Activated CD8-positive, alpha-beta T cell treated with anti-CD3 and anti-CD28 coated beads, Interleukin-2, amount 10 ng/mL, durations not matched to agents 7 days and 5 days (primary cell): ENCODE data around the gene CELA2A. TPM values are rescaled to one million over a fixed set of nuclear protein-coding genes. Genes with fewer than 3 reads are reported as not detected.
"Not testable (repeated sequence)": the region's sequence is repeated elsewhere in the genome, so short reads cannot be mapped to it uniquely, and the experiment has no call there.

ENCODE experiments used
- ATAC-seq: fragments of 150-1000 bp; cut with Tn5 transposase; one replicate; pipeline ENCODE4 v1.10.0; 2021; ENCODE audit warnings: moderate library complexity
- CTCF ChIA-PET: fragments of 350-600 bp; sonication (Branson Sonifier 250); formaldehyde crosslinking; loops from one replicate; lab custom pipeline; 2021; ENCODE audit warnings: antibody characterized with exemption; lab: Charles Lee
- POLR2A ChIA-PET: fragments of 350-600 bp; sonication (Branson Sonifier 250); formaldehyde crosslinking; loops from one replicate; lab custom pipeline; 2021; ENCODE audit warnings: antibody characterized with exemption; lab: Charles Lee
- DNase-seq: peaks from one replicate; pipeline ENCODE4 v3.0.0-alpha.2; 2020
- H3K27ac Mint-ChIP-seq: one replicate; pipeline ENCODE4 v1.8.0; 2021; ENCODE audit warnings: mild to moderate bottlenecking, mixed read lengths
- H3K27me3 Mint-ChIP-seq: one replicate; pipeline ENCODE4 v1.8.0; 2021; ENCODE audit warnings: low read depth, mixed read lengths
- H3K36me3 Mint-ChIP-seq: one replicate; pipeline ENCODE4 v1.8.0; 2021; ENCODE audit warnings: low read depth, mixed read lengths
- H3K4me1 Mint-ChIP-seq: one replicate; pipeline ENCODE4 v1.8.0; 2021; ENCODE audit warnings: low read depth, mixed read lengths
- H3K4me3 Mint-ChIP-seq: one replicate; pipeline ENCODE4 v1.8.0; 2021; ENCODE audit warnings: mild to moderate bottlenecking, mixed read lengths
- H3K9me3 Mint-ChIP-seq: one replicate; pipeline ENCODE4 v1.8.0; 2022; ENCODE audit warnings: mixed read lengths; ENCODE audit not compliant: insufficient read depth
- total RNA-seq, 2 experiments: library from RNA; stranded (reverse); gene quantifications; one replicate each; pipeline ENCODE4 v1.2.3, GENCODE V29; 2021

Gene CELA2A
- total RNA-seq, 2 experiments from 2014 or later, result not detected

DNA sequence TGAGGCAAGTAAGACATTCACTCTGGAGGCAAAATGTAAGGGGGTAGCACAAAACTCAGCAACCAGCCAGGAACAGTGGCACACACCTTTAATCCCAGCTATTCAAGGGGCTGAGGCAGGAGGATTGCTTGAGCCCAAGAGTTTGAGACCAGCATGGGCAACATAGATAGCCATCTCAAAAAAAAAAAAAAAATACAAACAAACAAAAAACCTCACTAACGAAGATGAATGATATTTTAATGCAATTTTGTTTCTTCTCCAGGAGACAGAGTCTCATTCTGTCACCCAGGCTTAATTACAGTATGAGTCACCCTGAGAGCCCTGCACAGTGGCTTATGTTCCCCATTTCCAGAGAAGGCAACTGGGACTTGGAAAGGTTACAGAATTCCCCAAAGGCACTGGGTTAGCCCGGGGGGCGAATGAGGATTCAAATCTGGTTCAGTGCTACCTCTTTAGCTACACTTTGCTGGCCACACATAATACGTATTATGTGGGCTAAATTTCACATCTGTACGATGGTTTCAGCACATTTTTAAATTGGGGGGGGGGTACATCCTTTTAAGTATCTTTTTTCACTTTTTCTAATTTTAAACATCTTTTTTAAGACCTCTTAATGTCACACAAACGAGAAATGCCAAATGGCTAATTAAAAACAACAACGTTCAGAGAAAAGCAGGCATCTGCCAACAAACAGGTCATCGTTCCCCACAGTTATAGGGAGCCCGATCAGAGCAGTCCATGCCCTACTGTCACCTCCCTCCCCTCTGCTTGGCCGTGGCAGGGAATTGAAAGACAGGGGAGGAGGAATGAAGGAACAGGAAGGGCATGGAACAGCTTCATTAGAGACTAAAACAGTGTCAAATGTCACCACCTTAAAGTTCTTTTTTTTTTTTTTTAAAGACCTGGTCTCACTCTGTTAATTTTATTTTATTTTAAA, 3.5 kb downstream of the CELA2A start:
- CTCF ChIA-PET, result no interaction called here
- no peaks in the 10 kb centered on the region for H3K36me3 Mint-ChIP-seq
- no peak overlapping the region for H3K4me3 Mint-ChIP-seq
- H3K27ac Mint-ChIP-seq, result no peak overlapping the region
- peaks cover 2% of the 10 kb centered on the region for H3K27me3 Mint-ChIP-seq
- H3K9me3 Mint-ChIP-seq, result no peaks in the 10 kb centered on the region
- DNase-seq (no peak), ATAC-seq (no peak)
- H3K4me1 Mint-ChIP-seq, result no peaks in the 10 kb centered on the region
- POLR2A ChIA-PET, result no interaction called here

DNA sequence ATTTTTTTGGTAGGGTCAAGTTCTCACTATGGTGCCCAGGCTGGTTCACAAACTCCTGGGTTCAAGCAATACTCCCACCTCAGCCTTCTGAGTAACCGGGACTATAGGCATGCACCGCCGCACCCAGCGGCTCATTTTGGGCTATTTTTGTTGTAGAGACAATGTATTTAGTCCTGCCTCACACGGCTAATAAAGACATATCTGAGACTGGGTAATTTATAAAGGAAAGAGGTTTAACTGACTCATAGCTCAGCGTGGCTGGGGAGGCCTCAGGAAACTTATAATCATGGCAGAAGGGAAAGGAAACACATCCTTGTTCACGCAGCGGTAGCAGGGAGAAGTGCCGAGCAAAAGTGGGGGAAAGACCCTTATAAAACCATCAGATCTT, 4.2 kb downstream of the CELA2A start:
- CTCF ChIA-PET, result no interaction called here
- Mint-ChIP-seq H3K36me3 (no peaks in the 10 kb centered on the region), H3K27me3 (peaks cover 2% of the 10 kb centered on the region), H3K4me1 (no peaks in the 10 kb centered on the region), H3K27ac (no peak overlapping the region), H3K9me3 (no peaks in the 10 kb centered on the region), H3K4me3 (no peak overlapping the region)
- ATAC-seq (no peak), DNase-seq (no peak)
- POLR2A ChIA-PET, result no interaction called here

DNA sequence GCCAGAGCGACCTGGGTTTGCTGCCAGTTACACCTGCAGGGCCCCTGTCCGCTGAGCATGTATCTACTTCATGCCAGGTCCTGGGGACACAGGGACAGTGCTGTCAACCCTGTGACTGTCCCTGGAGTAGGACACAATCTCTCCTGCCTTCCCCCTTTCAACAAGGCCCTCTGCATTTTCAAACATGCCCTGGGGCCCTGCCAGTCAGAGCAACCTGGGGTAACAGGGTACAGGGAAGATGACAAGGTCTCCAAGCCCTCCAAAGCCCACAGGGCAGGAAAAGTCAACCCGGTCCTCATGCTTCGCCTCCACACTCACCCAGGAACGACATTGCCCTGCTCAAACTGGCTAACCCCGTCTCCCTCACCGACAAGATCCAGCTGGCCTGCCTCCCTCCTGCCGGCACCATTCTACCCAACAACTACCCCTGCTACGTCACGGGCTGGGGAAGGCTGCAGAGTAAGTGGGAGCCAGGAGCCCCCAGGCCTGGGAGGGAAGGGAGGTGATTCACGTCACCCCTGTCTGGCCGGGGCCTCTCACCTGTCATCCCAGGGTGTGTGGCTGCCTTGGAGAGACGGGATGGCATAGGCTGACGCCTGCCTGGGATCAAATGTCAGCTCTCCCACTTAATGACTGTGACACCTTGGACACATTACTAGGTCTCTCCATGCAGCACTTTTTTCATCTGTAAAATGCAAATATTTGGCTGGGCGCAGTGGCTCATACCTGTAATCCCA, 6.7 kb downstream of the CELA2A start:
- ATAC-seq, H3K4me1 Mint-ChIP-seq, H3K27me3 Mint-ChIP-seq, H3K27ac Mint-ChIP-seq, H3K36me3 Mint-ChIP-seq, CTCF ChIA-PET, DNase-seq, POLR2A ChIA-PET, H3K9me3 Mint-ChIP-seq, H3K4me3 Mint-ChIP-seq: not testable (repeated sequence)

DNA sequence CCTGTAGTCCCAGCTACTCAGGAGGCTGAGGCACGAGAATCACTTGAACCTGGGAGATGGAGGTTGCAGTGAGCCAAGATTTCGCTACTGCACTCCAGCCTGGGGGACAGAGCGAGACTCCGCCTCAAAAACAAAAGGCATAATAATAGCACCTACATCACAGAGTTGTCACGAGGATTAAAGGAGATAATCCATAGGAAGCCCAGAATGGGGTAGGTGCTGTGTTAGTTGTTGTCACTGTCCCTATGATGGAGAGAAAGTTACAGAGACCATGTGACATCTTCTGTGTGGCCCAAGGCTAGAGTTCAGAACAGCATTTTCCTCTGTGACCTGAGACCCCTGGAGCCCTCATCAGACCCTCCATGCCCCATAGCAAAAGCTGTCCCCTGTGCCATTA, 7.4 kb downstream of the CELA2A start:
- H3K27ac Mint-ChIP-seq, H3K4me3 Mint-ChIP-seq, H3K4me1 Mint-ChIP-seq, H3K27me3 Mint-ChIP-seq, H3K9me3 Mint-ChIP-seq, CTCF ChIA-PET, POLR2A ChIA-PET, H3K36me3 Mint-ChIP-seq, ATAC-seq, DNase-seq: not testable (repeated sequence)

DNA sequence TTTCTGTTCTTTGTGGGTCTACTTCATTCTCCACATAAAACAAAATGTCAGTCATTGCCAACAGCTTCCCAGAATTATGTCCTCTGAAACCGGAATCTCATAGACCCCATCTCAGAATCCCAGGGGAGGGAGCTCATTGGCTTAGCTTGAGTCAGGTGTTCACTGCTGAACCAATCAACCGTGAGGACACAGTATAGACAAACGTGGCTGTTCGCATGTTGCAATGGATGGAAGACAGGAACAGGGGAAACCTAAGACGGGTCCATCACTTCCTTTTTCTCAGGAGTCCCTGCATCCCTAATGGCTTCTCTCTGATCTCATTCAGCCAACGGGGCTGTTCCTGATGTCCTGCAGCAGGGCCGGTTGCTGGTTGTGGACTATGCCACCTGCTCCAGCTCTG, 9.1 kb downstream of the CELA2A start:
- H3K36me3 Mint-ChIP-seq, result no peaks in the 10 kb centered on the region
- POLR2A ChIA-PET, result no interaction called here
- H3K4me3 Mint-ChIP-seq, result no peak overlapping the region
- DNase-seq, result no peak
- ATAC-seq, result no peak
- CTCF ChIA-PET, result no interaction called here
- peaks cover 2% of the 10 kb centered on the region for H3K27me3 Mint-ChIP-seq
- no peaks in the 10 kb centered on the region for H3K4me1 Mint-ChIP-seq
- H3K9me3 Mint-ChIP-seq, result no peaks in the 10 kb centered on the region
- no peak overlapping the region for H3K27ac Mint-ChIP-seq

DNA sequence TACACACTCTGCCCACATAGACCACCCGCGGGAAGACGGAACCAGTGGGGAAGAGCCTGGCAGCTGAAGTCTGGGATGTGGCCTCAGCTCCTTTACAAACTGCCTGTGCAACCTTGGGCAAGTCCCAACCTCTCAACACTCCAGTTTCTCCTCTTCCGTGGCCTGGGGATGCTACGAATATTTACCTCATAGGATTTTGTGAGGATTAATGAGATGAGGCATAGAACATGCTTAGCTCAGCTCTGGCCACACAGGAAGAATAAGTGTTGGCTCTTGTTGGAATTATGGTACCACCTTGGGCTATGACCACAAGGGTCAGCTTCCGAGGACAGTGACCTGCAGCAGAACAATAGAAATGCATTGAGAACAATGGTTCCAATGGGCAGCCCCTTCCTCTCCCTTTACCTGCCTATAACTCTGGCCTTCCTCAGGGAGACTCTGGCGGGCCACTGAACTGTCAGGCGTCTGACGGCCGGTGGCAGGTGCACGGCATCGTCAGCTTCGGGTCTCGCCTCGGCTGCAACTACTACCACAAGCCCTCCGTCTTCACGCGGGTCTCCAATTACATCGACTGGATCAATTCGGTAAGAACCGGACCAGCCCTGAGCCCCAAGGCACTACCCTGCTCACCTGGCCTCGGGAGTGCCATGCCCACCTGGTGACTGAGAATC, 10.6 kb downstream of the CELA2A start:
- DNase-seq, H3K27me3 Mint-ChIP-seq, CTCF ChIA-PET, H3K27ac Mint-ChIP-seq, H3K4me3 Mint-ChIP-seq, POLR2A ChIA-PET, ATAC-seq, H3K9me3 Mint-ChIP-seq, H3K4me1 Mint-ChIP-seq, H3K36me3 Mint-ChIP-seq: not testable (repeated sequence)

DNA sequence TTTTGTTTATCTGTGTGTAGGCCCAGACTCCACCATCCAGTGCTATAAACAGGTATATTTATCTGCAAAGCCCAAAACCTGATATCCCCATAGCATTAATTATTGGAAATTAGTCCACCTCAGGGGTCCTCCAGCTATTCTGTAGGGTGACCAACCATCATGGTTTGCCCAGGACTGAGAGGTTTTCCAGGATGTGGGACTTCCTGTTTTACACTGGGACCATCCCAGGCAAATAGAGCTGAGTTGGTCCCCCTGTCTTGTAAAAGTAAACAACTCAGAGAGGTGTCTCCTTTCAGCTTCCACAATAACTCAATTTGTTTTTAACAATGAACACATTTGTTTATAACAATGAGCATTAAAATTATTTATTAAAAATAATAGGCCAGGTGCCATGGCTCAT, 11.6 kb downstream of the CELA2A start:
- H3K4me1 Mint-ChIP-seq, result no peaks in the 10 kb centered on the region
- DNase-seq, result no peak
- peaks cover 2% of the 10 kb centered on the region for H3K27me3 Mint-ChIP-seq
- H3K4me3 Mint-ChIP-seq, result no peak overlapping the region
- H3K36me3 Mint-ChIP-seq, result no peaks in the 10 kb centered on the region
- CTCF ChIA-PET, result no interaction called here
- ATAC-seq, result no peak
- POLR2A ChIA-PET, result interaction anchor here (0.5 kb wide), 1 partner anchor 473 kb away, joined by 3 read pairs; no protein-coding TSS in a partner anchor
- no peaks in the 10 kb centered on the region for H3K9me3 Mint-ChIP-seq
- H3K27ac Mint-ChIP-seq, result no peak overlapping the region

DNA sequence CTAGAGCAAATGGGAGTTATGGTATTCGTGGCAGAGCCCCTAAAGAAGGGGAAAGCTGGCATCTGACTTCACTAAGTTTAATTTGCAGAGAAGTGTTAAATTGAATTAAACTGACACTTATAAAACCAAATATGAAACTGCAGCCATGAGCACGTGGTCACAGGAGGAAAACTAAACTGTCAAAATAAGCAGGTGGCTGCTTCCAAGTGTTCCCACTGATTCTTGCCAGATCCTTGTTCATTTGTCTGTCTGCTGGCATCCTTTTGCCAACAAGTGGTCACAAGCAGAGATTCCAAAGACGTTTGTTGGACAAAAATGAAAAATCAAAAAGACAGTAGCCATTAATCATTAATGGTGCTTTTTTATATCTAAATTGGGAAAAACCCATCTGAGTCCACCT, 12.8 kb downstream of the CELA2A start:
- no peaks in the 10 kb centered on the region for H3K9me3 Mint-ChIP-seq
- no peak overlapping the region for H3K27ac Mint-ChIP-seq
- H3K4me1 Mint-ChIP-seq, result no peaks in the 10 kb centered on the region
- H3K27me3 Mint-ChIP-seq, result peaks cover 1% of the 10 kb centered on the region
- no peak overlapping the region for H3K4me3 Mint-ChIP-seq
- ATAC-seq, result no peak
- ChIA-PET POLR2A (no interaction called here), CTCF (no interaction called here)
- no peak for DNase-seq
- no peaks in the 10 kb centered on the region for H3K36me3 Mint-ChIP-seq

DNA sequence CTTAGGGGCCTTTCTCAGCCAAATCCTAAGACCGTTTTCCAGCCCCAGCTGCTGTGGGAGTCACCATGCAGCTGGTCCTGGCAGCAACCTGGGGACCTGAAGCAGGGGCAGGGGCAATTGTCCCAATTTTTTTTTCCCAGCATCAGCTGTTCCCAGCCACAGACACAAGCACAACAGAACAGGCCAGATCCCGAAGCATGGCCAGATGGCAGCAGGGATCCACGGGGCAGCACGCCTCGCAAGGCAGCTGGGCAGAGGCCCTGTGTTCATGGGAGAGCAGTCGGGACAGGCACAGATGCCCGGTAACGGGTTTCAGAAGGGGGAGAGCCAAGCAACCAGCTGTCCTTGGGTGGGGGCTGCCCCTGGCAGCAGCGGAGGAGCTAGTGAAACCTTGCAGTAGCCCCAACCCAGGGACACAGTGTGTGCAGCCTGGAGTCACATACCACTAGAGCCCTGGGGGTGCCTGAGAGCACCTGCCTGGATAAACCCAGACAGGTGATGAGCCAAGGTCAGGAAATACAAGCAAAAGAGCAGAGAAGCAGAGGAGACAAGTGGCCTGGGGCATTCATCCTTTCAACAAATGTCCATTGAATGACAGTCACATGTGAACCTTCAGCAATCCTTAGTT, 13.4 kb downstream of the CELA2A start:
- H3K27me3 Mint-ChIP-seq, POLR2A ChIA-PET, DNase-seq, H3K27ac Mint-ChIP-seq, H3K4me1 Mint-ChIP-seq, ATAC-seq, H3K36me3 Mint-ChIP-seq, CTCF ChIA-PET, H3K9me3 Mint-ChIP-seq, H3K4me3 Mint-ChIP-seq: not testable (repeated sequence)

DNA sequence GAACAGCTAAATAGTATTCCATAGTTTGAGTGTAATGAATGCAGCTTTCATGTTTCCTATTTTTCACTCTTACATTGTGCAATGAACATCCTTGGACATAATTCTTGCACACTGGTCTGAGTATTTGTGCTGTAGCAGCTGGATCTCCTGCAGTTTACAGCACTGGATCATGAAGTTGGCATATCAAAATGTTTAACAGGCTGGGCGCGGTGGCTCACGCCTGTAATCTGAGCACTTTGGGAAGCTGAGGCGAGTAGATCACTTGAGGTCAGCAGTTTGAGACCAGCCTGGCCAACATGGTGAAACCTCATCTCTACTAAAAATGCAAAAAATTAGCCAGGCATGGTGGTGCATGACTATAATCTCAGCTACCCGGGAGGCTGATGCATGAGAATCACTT, 14.5 kb downstream of the CELA2A start:
- CTCF ChIA-PET, H3K4me3 Mint-ChIP-seq, POLR2A ChIA-PET, H3K27me3 Mint-ChIP-seq, H3K9me3 Mint-ChIP-seq, H3K36me3 Mint-ChIP-seq, DNase-seq, H3K4me1 Mint-ChIP-seq, ATAC-seq, H3K27ac Mint-ChIP-seq: not testable (repeated sequence)

DNA sequence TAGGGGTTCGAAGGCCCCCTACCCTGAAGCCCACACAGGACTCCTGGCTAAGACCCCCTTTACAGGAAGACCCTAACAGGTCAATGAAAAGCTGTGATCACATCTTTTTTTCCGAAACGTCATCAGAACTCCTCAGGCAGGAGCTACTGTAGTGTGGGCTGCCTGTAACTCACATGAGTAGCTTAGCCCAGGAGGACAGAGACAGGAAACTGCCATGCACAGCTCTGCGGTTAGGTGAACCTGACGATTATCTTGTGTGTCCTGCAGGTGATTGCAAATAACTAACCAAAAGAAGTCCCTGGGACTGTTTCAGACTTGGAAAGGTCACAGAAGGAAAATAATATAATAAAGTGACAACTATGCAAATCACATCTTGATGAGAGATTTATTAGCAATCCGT, 15.2 kb downstream of the CELA2A start:
- H3K36me3 Mint-ChIP-seq, POLR2A ChIA-PET, DNase-seq, CTCF ChIA-PET, H3K9me3 Mint-ChIP-seq, H3K4me3 Mint-ChIP-seq, ATAC-seq, H3K27me3 Mint-ChIP-seq, H3K4me1 Mint-ChIP-seq, H3K27ac Mint-ChIP-seq: not testable (repeated sequence)
